SK-N-SH (cell line): ENCODE results near the gene ASCC3. TPM values are rescaled to one million over a fixed set of nuclear protein-coding genes. Genes with fewer than 3 reads are reported as not detected.

Experiments
- CTCF ChIA-PET: fragments of 300-600, 350-600 bp; formaldehyde crosslinking; extraction: SDS; loops from one replicate; lab custom pipeline; 2021; lab: Yijun Ruan, JAX
- POLR2A ChIA-PET: fragments of 350-600 bp; sonication (Branson Sonifier 250); formaldehyde crosslinking; extraction: SDS; loops from one replicate; lab custom pipeline; 2020; ENCODE audit warnings: antibody characterized with exemption, inconsistent platforms; lab: Yijun Ruan, JAX
- DNase-seq: peaks from one replicate; pipeline ENCODE4 v3.0.0; 2012
- H2AFZ ChIP-seq: fragments of 200-600 bp; sonication (generic); 2 replicates; pipeline ENCODE4 v1.8.1; 2016; ENCODE audit warnings: antibody characterized with exemption, mild to moderate bottlenecking, low read depth
- H3F3A ChIP-seq: fragments of 200-600 bp; sonication (generic); replicated peaks from 2 replicates; pipeline ENCODE3; 2016; ENCODE audit warnings: antibody characterized with exemption, mild to moderate bottlenecking; ENCODE audit not compliant: insufficient read depth
- H3K27ac ChIP-seq, 2 experiments: fragments of 200-500 bp in 1 of 2; fragments of 200-600 bp in 1 of 2; sonication (Bioruptor generic) in 1 of 2; sonication (generic), shearing (Covaris generic) in 1 of 2; 2 replicates each; pipeline versions ENCODE4 v1.5.1 to v1.6.1; 2014 to 2016; ENCODE audit warnings: low read depth in 2 of 2, inconsistent platforms in 1 of 2, low read length in 1 of 2, mild to moderate bottlenecking in 1 of 2, mixed read lengths in 1 of 2
- H3K27me3 ChIP-seq: fragments of 200-600 bp; sonication (generic), shearing (Covaris generic); 2 replicates; pipeline ENCODE4 v1.6.1; 2016; ENCODE audit warnings: mixed run types; ENCODE audit not compliant: insufficient read depth
- H3K36me3 ChIP-seq, 2 experiments: fragments of 200-500 bp in 1 of 2; fragments of 200-600 bp in 1 of 2; sonication (Bioruptor generic) in 1 of 2; sonication (generic) in 1 of 2; replicated peaks in 1 of 2; 2 replicates each; pipeline versions ENCODE3 to v1.5.1; 2014 to 2016; ENCODE audit warnings: low read length in 1 of 2, mild to moderate bottlenecking in 1 of 2; ENCODE audit not compliant: insufficient read depth in 2 of 2, control insufficient read depth in 1 of 2
- H3K4me1 ChIP-seq, 2 experiments: fragments of 200-500 bp in 1 of 2; fragments of 200-600 bp in 1 of 2; sonication (Bioruptor generic) in 1 of 2; sonication (generic), shearing (Covaris generic) in 1 of 2; 2 replicates each; pipeline versions ENCODE4 v1.5.1 to v1.6.1; 2014 to 2016; ENCODE audit warnings: low read depth in 1 of 2, low read length in 1 of 2, mixed run types in 1 of 2; ENCODE audit not compliant: insufficient read depth in 2 of 2, control insufficient read depth in 1 of 2
- H3K4me2 ChIP-seq: fragments of 200-600 bp; sonication (generic), shearing (Covaris generic); 2 replicates; pipeline ENCODE4 v1.6.1; 2017; ENCODE audit warnings: mixed run types
- H3K4me3 ChIP-seq, 2 experiments: fragments of 200-500 bp in 1 of 2; fragments of 200-600 bp in 1 of 2; sonication (Bioruptor generic) in 1 of 2; sonication (generic), shearing (Covaris generic) in 1 of 2; 2 replicates each; pipeline versions ENCODE4 v1.5.1 to v1.8.1; 2014 to 2016; ENCODE audit warnings: low read depth in 2 of 2, inconsistent platforms in 1 of 2, low read length in 1 of 2, mild to moderate bottlenecking in 1 of 2, mixed read lengths in 1 of 2, moderate library complexity in 1 of 2
- H3K79me2 ChIP-seq: fragments of 200-600 bp; sonication (generic); 2 replicates; pipeline ENCODE4 v1.8.1; 2017; ENCODE audit warnings: mild to moderate bottlenecking; ENCODE audit not compliant: insufficient read depth
- H3K9ac ChIP-seq: fragments of 200-600 bp; sonication (generic); 2 replicates; pipeline ENCODE4 v1.6.1; 2017; ENCODE audit warnings: mixed run types
- H3K9me2 ChIP-seq: fragments of 200-600 bp; sonication (generic); 2 replicates; pipeline ENCODE4 v1.6.1; 2017; ENCODE audit warnings: mixed run types
- H3K9me3 ChIP-seq: fragments of 200-600 bp; sonication (generic); 2 replicates; pipeline ENCODE4 v1.6.1; 2017; ENCODE audit warnings: mixed run types, mild to moderate bottlenecking, moderate library complexity
- H4K20me1 ChIP-seq: fragments of 200-600 bp; sonication (generic); 2 replicates; pipeline ENCODE4 v1.6.1; 2017; ENCODE audit warnings: mild to moderate bottlenecking, mixed run types; ENCODE audit not compliant: insufficient read depth
- CTCF ChIP-seq: fragments of 200-600 bp; sonication (generic); IDR thresholded peaks from 2 replicates; pipeline ENCODE4 v1.6.1; 2017; ENCODE audit warnings: antibody characterized with exemption, mild to moderate bottlenecking, moderate library complexity
- ELF1 ChIP-seq: IDR thresholded peaks from 2 replicates; pipeline ENCODE4 v1.4.0; 2012
- EZH2phosphoT487 ChIP-seq: fragments of 200-600 bp; sonication (generic); IDR thresholded peaks from 2 replicates; pipeline ENCODE4 v1.6.1; 2017; ENCODE audit warnings: low read depth, mixed run types, mild to moderate bottlenecking, antibody characterized with exemption, moderate library complexity, borderline replicate concordance
- FOSL2 ChIP-seq: IDR thresholded peaks from 2 replicates; pipeline ENCODE4 v1.4.0; 2012; ENCODE audit warnings: low read depth, mild to moderate bottlenecking, moderate library complexity, borderline replicate concordance
- FOXJ3 ChIP-seq: sonication (generic); formaldehyde crosslinking; IDR thresholded peaks from 2 replicates; pipeline ENCODE4 v1.5.1; 2020; ENCODE audit warnings: mild to moderate bottlenecking, missing genetic modification reagents
- FOXM1 ChIP-seq: IDR thresholded peaks from 2 replicates; pipeline ENCODE4 v1.4.0; 2012; ENCODE audit warnings: low read depth, mild to moderate bottlenecking
- GABPA ChIP-seq: IDR thresholded peaks from 2 replicates; pipeline ENCODE4 v1.4.0; 2012; ENCODE audit warnings: low read depth, mild to moderate bottlenecking
- JUND ChIP-seq: IDR thresholded peaks from 2 replicates; pipeline ENCODE4 v1.4.0; 2012
- MAX ChIP-seq: IDR thresholded peaks from 2 replicates; pipeline ENCODE4 v1.4.0; 2012; ENCODE audit warnings: low read depth
- MEF2A ChIP-seq: IDR thresholded peaks from 2 replicates; pipeline ENCODE4 v1.4.0; 2012; ENCODE audit warnings: low read depth, borderline replicate concordance
- NFIC ChIP-seq: IDR thresholded peaks from 2 replicates; pipeline ENCODE4 v1.4.0; 2012; ENCODE audit warnings: borderline replicate concordance
- NRF1 ChIP-seq: IDR thresholded peaks from 2 replicates; pipeline ENCODE4 v1.6.1; 2012; ENCODE audit warnings: low read depth, mild to moderate bottlenecking, low read length
- PBX3 ChIP-seq: IDR thresholded peaks from 2 replicates; pipeline ENCODE4; 2012
- POLR2AphosphoS5 ChIP-seq: IDR thresholded peaks from 2 replicates; pipeline ENCODE4 v1.6.1; 2012; ENCODE audit warnings: low read depth, low read length
- RAD21 ChIP-seq: IDR thresholded peaks from 2 replicates; pipeline ENCODE4 v1.6.1; 2012; ENCODE audit warnings: mild to moderate bottlenecking, low read length
- REST ChIP-seq: IDR thresholded peaks from 2 replicates; pipeline ENCODE4 v1.6.1; 2012; ENCODE audit warnings: mild to moderate bottlenecking, low read depth, low read length, moderate library complexity
- RFX5 ChIP-seq: IDR thresholded peaks from 2 replicates; pipeline ENCODE4 v1.6.1; 2012; ENCODE audit warnings: mild to moderate bottlenecking, improper control_type of control experiment, low read length
- SIN3A ChIP-seq: IDR thresholded peaks from 2 replicates; pipeline ENCODE4 v1.6.1; 2012; ENCODE audit warnings: low read depth, mild to moderate bottlenecking, low read length, moderate library complexity, borderline replicate concordance
- SMC3 ChIP-seq: IDR thresholded peaks from 2 replicates; pipeline ENCODE4 v1.6.1; 2012; ENCODE audit warnings: low read depth, low read length, improper control_type of control experiment
- TAF1 ChIP-seq: IDR thresholded peaks from 2 replicates; pipeline ENCODE4 v1.6.1; 2012; ENCODE audit warnings: low read depth, mild to moderate bottlenecking, low read length, moderate library complexity, borderline replicate concordance
- TCF12 ChIP-seq: IDR thresholded peaks from 2 replicates; pipeline ENCODE4 v1.4.0; 2012
- USF1 ChIP-seq: IDR thresholded peaks from 2 replicates; pipeline ENCODE4 v1.4.0; 2012; ENCODE audit warnings: low read depth, borderline replicate concordance
- WGBS: methylation state at CpG from one replicate; pipeline ENCODE4 v1.1.6; 2017; ENCODE audit warnings: low lambda C conversion rate; 5-methylcytosine and 5-hydroxymethylcytosine counted together
- polyA plus RNA-seq, 3 experiments: library from polyadenylated mRNA; depleted of rRNA; stranded (reverse); fragments of >200 nt; gene quantifications; 2 replicates each; pipeline ENCODE4 v1.2.3, GENCODE V29; 2012

The ASCC3 gene
- polyA plus RNA-seq, 1 of the 3 experiments (the other 2 are of a cell fraction), result 17.9 TPM

GRCh38 chr6:100473182-100473581 lies 407.9 kb downstream of the ASCC3 start:
- 8% methylated on average over 1 of the region's 1 CpG for WGBS
- H3K36me3 ChIP-seq, result no peaks in the 10 kb centered on the region
- H3K27ac ChIP-seq, result no peak overlapping the region
- no peaks in the 10 kb centered on the region for H4K20me1 ChIP-seq
- H3K27me3 ChIP-seq, result peaks cover 42% of the 10 kb centered on the region
- H3K9me3 ChIP-seq, result no peaks in the 10 kb centered on the region
- no peak overlapping the region for H2AFZ ChIP-seq
- no peaks in the 10 kb centered on the region for H3K79me2 ChIP-seq
- no peaks in the 10 kb centered on the region for H3K4me1 ChIP-seq
- no peak for TF ChIP-seq POLR2AphosphoS5
- TF ChIP-seq RAD21, result no peak
- no peak for TF ChIP-seq MEF2A
- no peak for TF ChIP-seq NFIC
- no peak for TF ChIP-seq TAF1
- no peak for TF ChIP-seq FOXJ3 (CRISPR knock-in tag)
- no peak for TF ChIP-seq NRF1
- TF ChIP-seq ELF1, result no peak
- TF ChIP-seq RFX5, result no peak
- no peak for TF ChIP-seq SIN3A
- TF ChIP-seq SMC3, result no peak
- TF ChIP-seq FOXM1, result no peak
- no peak for TF ChIP-seq FOSL2
- H3K9ac ChIP-seq, result no peak overlapping the region
- no peak overlapping the region for H3K4me3 ChIP-seq
- POLR2A ChIA-PET, result no interaction called here
- no peak for DNase-seq
- H3K9me2 ChIP-seq, result no peaks in the 10 kb centered on the region
- CTCF ChIA-PET, result interaction anchor here (1.1 to 1.6 kb wide), 3 partner anchors 16 to 605 kb away, joined by 3 to 4 read pairs (median 4); no protein-coding TSS in a partner anchor
- no peaks in the 10 kb centered on the region for H3F3A ChIP-seq
- no peak overlapping the region for H3K4me2 ChIP-seq

- no peak for DNase-seq
- H3K4me2 ChIP-seq, result no peak overlapping the region
- TF ChIP-seq CTCF (no peak), MEF2A (no peak), MAX (no peak), NFIC (no peak), POLR2AphosphoS5 (no peak), TCF12 (0 out of 2 replicates have a peak, but pooled peaks have one; percentile 9), PBX3 (peak; percentile 17; the same call in 1 of the 2 replicates), ELF1 (no peak), SIN3A (no peak), RFX5 (no peak), JUND (no peak), USF1 (no peak), REST (no peak), GABPA (no peak), FOXJ3 (CRISPR knock-in tag) (no peak), EZH2phosphoT487 (no peak)
These were observed 408.5 kb downstream of the ASCC3 start for GRCh38 chr6:100472674-100473073.

More at GRCh38 chr6:100472674-100473073, 408.5 kb downstream of the ASCC3 start:
- Histone ChIP-seq H2AFZ (no peak overlapping the region), H3K36me3 (no peaks in the 10 kb centered on the region), H3K9me3 (no peaks in the 10 kb centered on the region), H3K9ac (no peak overlapping the region), H3K27ac (no peak overlapping the region), H3K4me3 (no peak overlapping the region), H3K9me2 (no peaks in the 10 kb centered on the region), H4K20me1 (no peaks in the 10 kb centered on the region), H3K79me2 (no peaks in the 10 kb centered on the region), H3K4me1 (no peaks in the 10 kb centered on the region), H3F3A (no peaks in the 10 kb centered on the region), H3K27me3 (peaks cover 46% of the 10 kb centered on the region)
- POLR2A ChIA-PET, result no interaction called here
- CTCF ChIA-PET, result interaction anchor here (1.6 kb wide), 1 partner anchor 605 kb away, joined by 4 read pairs; no protein-coding TSS in a partner anchor
- 7% methylated on average over 3 of the region's 3 CpGs for WGBS
